HepG2 (cell line): ENCODE results near the gene SHFL. TPM values are rescaled to one million over a fixed set of nuclear protein-coding genes. Genes with fewer than 3 reads are reported as not detected.

Experiments
- FOSL1 ChIP-seq: sonication (generic); formaldehyde crosslinking; IDR thresholded peaks from 2 replicates; pipeline ENCODE4 v1.9.0; 2021; ENCODE audit warnings: missing genetic modification reagents, borderline replicate concordance
- FOXK1 ChIP-seq: sonication (generic); formaldehyde crosslinking; IDR thresholded peaks from 2 replicates; pipeline ENCODE4 v1.4.0; 2020; ENCODE audit warnings: low read depth, missing genetic modification reagents, borderline replicate concordance
- JARID2 ChIP-seq: sonication (generic); formaldehyde crosslinking; IDR thresholded peaks from 2 replicates; pipeline ENCODE4 v1.8.1; 2023; ENCODE audit warnings: missing genetic modification reagents, inconsistent platforms; ENCODE audit not compliant: insufficient replicate concordance
- MXD4 ChIP-seq: IDR thresholded peaks from 2 replicates; pipeline ENCODE4 v1.6.1; 2016; ENCODE audit warnings: mild to moderate bottlenecking, missing biosample characterization, missing genetic modification reagents
- PITX1 ChIP-seq: sonication (generic); formaldehyde crosslinking; IDR thresholded peaks from 2 replicates; pipeline ENCODE4 v1.5.1; 2020; ENCODE audit warnings: mild to moderate bottlenecking, missing genetic modification reagents
- RBFOX2 ChIP-seq: fragments of 200-400 bp; formaldehyde crosslinking; IDR thresholded peaks from 2 replicates; pipeline ENCODE4 v1.6.1; 2017; ENCODE audit warnings: low read depth, mild to moderate bottlenecking, low read length
- SKI ChIP-seq: fragments of 450-650 bp; IDR thresholded peaks from one replicate; pipeline ENCODE4 v1.6.1; 2018; ENCODE audit warnings: mild to moderate bottlenecking; ENCODE audit not compliant: partially characterized antibody
- SMAD3 ChIP-seq: sonication (generic); formaldehyde crosslinking; IDR thresholded peaks from 2 replicates; pipeline ENCODE4 v1.4.0; 2020; ENCODE audit warnings: missing genetic modification reagents
- TBX2 ChIP-seq: sonication (generic); formaldehyde crosslinking; IDR thresholded peaks from 2 replicates; pipeline ENCODE4 v1.5.0; 2020; ENCODE audit warnings: missing genetic modification reagents, mild to moderate bottlenecking, borderline replicate concordance
- TEAD2 ChIP-seq: sonication (generic); formaldehyde crosslinking; IDR thresholded peaks from 2 replicates; pipeline ENCODE4 v1.9.0; 2021; ENCODE audit warnings: missing genetic modification reagents
- YEATS4 ChIP-seq: sonication (generic); formaldehyde crosslinking; IDR thresholded peaks from 2 replicates; pipeline ENCODE4 v1.4.0; 2020; ENCODE audit warnings: missing genetic modification reagents, borderline replicate concordance
- ZBTB20 ChIP-seq: sonication (generic); formaldehyde crosslinking; IDR thresholded peaks from 2 replicates; pipeline ENCODE4 v1.8.1; 2023; ENCODE audit warnings: missing genetic modification reagents, low read depth, mild to moderate bottlenecking, borderline replicate concordance
- ZBTB44 ChIP-seq: sonication (generic); formaldehyde crosslinking; IDR thresholded peaks from 2 replicates; pipeline ENCODE4 v1.4.0; 2020; ENCODE audit warnings: missing genetic modification reagents
- ZNF232 ChIP-seq: sonication (generic); formaldehyde crosslinking; IDR thresholded peaks from 2 replicates; pipeline ENCODE4 v1.4.0; 2020; ENCODE audit warnings: missing genetic modification reagents, borderline replicate concordance
- ZNF235 ChIP-seq: sonication (generic); formaldehyde crosslinking; IDR thresholded peaks from 2 replicates; pipeline ENCODE4 v1.8.1; 2023; ENCODE audit warnings: mild to moderate bottlenecking, missing genetic modification reagents, borderline replicate concordance
- ZNF556 ChIP-seq: sonication (generic); formaldehyde crosslinking; IDR thresholded peaks from 2 replicates; pipeline ENCODE4 v1.4.0; 2020; ENCODE audit warnings: mild to moderate bottlenecking, missing genetic modification reagents, borderline replicate concordance
- ZNF790 ChIP-seq: sonication (generic); formaldehyde crosslinking; IDR thresholded peaks from 2 replicates; pipeline ENCODE4 v1.8.0; 2022; ENCODE audit warnings: missing genetic modification reagents, mild to moderate bottlenecking, borderline replicate concordance
- polyA plus RNA-seq, 8 experiments: library from polyadenylated mRNA; depleted of rRNA in 3 of 8; stranded (reverse) in 7 of 8; unstranded in 1 of 8; fragments of >200 nt; fragmentation: Illumina TruSeq in 4 of 8; extraction: Trizol in 4 of 8; gene quantifications; 2 replicates each; pipeline versions ENCODE4 v1.2.1 to v1.2.3, GENCODE V29; 2011 to 2016; ENCODE audit warnings: low read depth in 4 of 8, missing spikeins in 1 of 8, mixed read lengths in 1 of 8; ENCODE audit not compliant: insufficient read depth in 1 of 8
- total RNA-seq, 5 experiments: library from RNA; depleted of rRNA; stranded (reverse); fragments of >200 nt; fragmentation: Illumina TruSeq; extraction: Trizol; gene quantifications; 2 replicates each; pipeline ENCODE4 v1.2.3, GENCODE V29; 2016; ENCODE audit warnings: low read depth in 1 of 5
- TF ChIP-seq, protein P1 (sequence below): sonication (generic); formaldehyde crosslinking; IDR thresholded peaks from 2 replicates; pipeline ENCODE4 v1.5.0; 2020; ENCODE audit warnings: mild to moderate bottlenecking, missing genetic modification reagents, borderline replicate concordance

Gene SHFL
- total and polyA plus RNA-seq, 2 of the 13 experiments (the other 11 are each of a cell fraction or from before 2014, with no cell fraction given), result 12.3 to 36.4 TPM

DNA sequence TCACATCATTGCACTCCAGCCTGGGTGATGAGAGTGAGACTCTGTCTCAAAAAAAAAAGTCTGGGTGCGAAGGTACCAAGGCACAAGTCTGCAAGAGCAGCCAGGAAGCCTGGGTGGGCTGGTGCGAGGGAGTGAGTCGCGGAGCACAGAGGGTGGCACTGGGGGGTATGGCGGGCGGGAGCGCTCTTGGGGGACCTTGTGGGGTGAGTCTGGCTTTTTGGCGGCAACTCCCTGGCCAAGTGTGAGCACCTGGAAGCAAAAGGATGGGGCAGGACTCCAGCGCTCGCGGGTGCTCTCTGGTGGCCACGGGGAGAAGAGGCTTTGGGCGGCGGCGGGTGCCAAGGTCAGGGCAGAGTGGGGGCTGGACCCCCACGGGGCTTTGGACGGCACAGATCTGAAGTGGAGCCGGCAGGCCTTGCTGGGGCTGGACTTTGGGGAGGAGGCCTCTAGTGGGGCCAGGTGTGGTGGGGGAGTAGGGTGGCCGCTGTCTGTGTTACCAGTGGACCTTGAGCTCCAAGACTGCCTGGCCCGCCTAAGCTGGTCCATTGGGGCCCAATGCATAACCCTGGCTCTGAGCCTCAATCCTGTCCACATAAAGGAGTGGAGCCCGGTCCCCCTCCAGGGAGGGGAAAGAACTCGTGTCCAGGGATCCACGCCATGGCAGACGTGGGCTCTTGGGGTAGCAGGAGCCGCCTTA, 26.9 kb downstream of the SHFL start (continued):
- TF ChIP-seq ZNF235 (CRISPR knock-in tag) (no peak), SMAD3 (CRISPR knock-in tag) (no peak), SKI (peak; percentile 71), ZBTB20 (CRISPR knock-in tag) (no peak), TBX2 (CRISPR knock-in tag) (no peak; the same call in 1 of the 2 replicates), RBFOX2 (peak; percentile 76), ZBTB44 (CRISPR knock-in tag) (no peak), JARID2 (CRISPR knock-in tag) (no peak), ZNF556 (CRISPR knock-in tag) (no peak), MXD4 (CRISPR knock-in tag) (no peak), PITX1 (CRISPR knock-in tag) (no peak), ZNF790 (no peak), FOXK1 (CRISPR knock-in tag) (no peak), ZNF232 (CRISPR knock-in tag) (no peak), TEAD2 (CRISPR knock-in tag) (no peak), YEATS4 (0 out of 2 replicates have a peak, but pooled peaks have one; percentile 22), FOSL1 (CRISPR knock-in tag) (no peak)
- TF ChIP-seq, protein P1, sequence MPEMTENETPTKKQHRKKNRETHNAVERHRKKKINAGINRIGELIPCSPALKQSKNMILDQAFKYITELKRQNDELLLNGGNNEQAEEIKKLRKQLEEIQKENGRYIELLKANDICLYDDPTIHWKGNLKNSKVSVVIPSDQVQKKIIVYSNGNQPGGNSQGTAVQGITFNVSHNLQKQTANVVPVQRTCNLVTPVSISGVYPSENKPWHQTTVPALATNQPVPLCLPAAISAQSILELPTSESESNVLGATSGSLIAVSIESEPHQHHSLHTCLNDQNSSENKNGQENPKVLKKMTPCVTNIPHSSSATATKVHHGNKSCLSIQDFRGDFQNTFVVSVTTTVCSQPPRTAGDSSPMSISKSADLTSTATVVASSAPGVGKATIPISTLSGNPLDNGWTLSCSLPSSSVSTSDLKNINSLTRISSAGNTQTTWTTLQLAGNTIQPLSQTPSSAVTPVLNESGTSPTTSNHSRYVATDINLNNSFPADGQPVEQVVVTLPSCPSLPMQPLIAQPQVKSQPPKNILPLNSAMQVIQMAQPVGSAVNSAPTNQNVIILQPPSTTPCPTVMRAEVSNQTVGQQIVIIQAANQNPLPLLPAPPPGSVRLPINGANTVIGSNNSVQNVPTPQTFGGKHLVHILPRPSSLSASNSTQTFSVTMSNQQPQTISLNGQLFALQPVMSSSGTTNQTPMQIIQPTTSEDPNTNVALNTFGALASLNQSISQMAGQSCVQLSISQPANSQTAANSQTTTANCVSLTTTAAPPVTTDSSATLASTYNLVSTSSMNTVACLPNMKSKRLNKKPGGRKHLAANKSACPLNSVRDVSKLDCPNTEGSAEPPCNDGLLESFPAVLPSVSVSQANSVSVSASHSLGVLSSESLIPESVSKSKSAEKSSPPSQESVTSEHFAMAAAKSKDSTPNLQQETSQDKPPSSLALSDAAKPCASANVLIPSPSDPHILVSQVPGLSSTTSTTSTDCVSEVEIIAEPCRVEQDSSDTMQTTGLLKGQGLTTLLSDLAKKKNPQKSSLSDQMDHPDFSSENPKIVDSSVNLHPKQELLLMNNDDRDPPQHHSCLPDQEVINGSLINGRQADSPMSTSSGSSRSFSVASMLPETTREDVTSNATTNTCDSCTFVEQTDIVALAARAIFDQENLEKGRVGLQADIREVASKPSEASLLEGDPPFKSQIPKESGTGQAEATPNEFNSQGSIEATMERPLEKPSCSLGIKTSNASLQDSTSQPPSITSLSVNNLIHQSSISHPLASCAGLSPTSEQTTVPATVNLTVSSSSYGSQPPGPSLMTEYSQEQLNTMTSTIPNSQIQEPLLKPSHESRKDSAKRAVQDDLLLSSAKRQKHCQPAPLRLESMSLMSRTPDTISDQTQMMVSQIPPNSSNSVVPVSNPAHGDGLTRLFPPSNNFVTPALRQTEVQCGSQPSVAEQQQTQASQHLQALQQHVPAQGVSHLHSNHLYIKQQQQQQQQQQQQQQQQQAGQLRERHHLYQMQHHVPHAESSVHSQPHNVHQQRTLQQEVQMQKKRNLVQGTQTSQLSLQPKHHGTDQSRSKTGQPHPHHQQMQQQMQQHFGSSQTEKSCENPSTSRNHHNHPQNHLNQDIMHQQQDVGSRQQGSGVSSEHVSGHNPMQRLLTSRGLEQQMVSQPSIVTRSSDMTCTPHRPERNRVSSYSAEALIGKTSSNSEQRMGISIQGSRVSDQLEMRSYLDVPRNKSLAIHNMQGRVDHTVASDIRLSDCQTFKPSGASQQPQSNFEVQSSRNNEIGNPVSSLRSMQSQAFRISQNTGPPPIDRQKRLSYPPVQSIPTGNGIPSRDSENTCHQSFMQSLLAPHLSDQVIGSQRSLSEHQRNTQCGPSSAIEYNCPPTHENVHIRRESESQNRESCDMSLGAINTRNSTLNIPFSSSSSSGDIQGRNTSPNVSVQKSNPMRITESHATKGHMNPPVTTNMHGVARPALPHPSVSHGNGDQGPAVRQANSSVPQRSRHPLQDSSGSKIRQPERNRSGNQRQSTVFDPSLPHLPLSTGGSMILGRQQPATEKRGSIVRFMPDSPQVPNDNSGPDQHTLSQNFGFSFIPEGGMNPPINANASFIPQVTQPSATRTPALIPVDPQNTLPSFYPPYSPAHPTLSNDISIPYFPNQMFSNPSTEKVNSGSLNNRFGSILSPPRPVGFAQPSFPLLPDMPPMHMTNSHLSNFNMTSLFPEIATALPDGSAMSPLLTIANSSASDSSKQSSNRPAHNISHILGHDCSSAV (CRISPR knock-in tag), result no peak
